ENCODE results near the gene FHIT. TPM values are rescaled to one million over a fixed set of nuclear protein-coding genes. Genes with fewer than 3 reads are reported as not detected.

Gene FHIT
- polyA plus RNA-seq, 1 donor: 5.5 TPM

DNA sequence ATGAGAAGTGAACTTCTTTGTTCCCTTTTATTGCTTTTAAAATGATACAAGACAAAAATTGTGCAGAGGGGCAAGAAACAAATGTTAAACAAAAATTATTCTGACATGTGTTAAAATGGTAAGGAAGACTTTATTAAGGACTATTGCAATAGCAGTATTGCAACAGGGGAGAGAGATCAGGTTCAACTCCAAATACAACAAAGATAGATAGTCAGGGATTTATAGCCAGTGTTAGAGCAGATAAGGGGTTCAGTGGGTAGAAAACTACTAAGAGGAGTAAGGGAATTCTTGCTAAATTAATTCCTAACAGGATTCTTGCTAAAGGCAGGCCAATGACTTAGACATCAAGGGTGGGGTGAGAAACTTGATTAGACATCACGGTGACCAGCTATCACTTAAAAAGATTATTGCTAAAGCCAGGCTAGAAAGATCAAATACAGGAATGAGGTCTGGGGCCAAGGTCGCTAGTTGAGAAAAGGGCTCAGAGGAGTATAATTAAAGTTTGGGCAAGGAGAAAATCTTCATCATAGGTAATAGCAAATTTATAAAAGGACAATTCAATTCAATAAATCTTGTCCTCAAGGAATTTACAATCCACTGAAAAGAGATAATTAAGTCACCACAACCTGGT lies 81.5 kb downstream of the FHIT start:
- no peak for DNase-seq

- DNase-seq: no peak
Observed at GRCh38 chr3:61168286-61168685, 83.0 kb downstream of the FHIT start.

DNA sequence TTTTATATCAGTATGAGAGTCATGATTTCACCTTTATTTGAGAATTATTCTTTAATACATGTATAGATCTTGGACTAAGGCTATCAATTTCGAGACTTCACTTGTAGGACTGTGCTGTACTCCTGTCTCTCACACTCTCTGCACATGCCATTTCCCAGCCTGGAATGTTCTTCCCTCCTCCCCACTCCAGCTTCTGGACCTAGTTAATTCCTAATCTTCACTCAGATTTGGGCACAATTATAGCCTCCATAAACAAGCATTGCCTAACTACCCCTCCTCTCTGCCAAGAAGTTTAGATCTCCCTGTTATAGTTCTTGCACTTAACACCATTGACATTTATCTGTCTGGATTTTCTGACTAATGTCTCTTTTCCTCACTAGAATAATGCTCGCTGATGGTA lies 88.3 kb downstream of the FHIT start:
- DNase-seq: no peak

DNA sequence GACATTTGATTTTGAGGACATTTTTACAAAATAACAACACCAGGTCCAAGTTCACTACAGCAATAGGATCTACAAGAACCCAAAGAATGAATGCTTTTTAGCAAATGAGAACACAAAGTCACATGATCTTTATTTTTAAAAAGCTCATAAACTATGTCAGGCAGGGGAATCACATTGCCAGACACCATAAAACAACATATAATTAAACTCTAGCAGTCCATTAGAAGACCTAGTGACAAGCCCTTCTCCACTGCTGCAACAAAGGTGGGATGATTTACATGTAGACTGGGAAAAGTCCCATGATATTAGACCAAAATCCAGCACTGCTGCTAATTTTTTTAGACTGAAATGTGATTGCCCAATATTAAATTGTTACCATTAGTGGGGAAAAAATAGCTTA lies 92.6 kb downstream of the FHIT start:
- no peak for DNase-seq

- no peak for DNase-seq
Observed at GRCh38 chr3:61158216-61158615, 93.0 kb downstream of the FHIT start.

DNA sequence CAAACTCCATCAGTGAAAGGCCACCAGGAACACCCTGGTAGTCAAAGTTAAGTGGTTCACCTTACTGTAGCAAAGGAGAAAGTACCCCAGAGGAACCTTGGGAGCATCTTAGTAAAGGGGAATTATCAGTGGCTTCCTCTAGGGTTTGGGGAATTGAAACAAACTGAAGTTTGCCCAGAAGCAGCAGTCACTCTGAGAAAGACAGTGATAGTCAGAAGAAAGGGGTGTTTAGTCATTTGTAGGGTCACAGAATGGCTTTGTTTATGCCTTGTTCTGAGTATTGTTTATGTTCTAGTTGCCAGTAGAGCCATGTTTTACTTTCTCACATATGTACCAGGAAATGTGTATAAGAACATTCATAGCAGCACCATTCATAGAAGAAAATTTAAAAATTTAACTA lies 93.8 kb downstream of the FHIT start:
- DNase-seq: no peak

- no peak for DNase-seq
Observed at GRCh38 chr3:61155701-61156292, 95.5 kb downstream of the FHIT start.

DNA sequence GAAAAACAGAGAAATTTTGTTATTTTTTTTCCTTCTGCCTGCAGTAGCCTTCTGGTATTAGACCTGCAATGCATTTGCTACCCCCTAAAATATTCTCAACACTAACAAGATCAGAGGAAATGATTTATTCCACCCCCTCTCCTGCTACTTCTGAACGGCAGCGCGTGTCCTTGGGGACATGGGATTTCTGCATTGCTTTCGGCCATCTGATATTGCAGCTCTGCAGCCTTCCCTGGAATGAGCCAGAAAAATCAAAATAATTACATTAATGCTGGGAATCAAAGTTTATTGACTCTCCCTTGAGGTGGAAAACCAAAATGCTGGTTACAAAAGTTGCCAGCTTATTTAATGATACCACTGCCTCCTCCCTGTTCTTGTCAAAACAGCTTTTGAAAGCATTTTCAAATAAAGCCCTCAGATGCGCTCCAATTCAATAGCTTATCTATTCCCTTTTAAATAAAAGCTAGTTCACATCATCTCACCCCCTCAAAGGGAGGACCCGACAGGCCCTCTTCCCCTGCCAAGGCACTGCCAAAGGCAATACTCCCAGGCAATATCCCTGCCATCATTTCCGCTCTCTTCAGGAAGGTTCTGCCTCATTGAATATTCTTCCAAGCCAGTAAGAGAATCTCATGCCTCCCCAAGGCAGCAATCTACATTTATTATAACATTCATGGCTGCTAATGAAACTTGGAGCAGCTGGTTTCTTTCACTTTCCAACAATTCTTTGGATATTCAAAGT lies 96.6 kb downstream of the FHIT start:
- no peak for DNase-seq

GRCh38 chr3:61152071-61152470 lies 99.2 kb downstream of the FHIT start:
- no peak for DNase-seq

GRCh38 chr3:61149236-61149635 lies 102.0 kb downstream of the FHIT start:
- DNase-seq: no peak

GRCh38 chr3:61146010-61146890 lies 105.0 kb downstream of the FHIT start:
- DNase-seq: no peak

DNA sequence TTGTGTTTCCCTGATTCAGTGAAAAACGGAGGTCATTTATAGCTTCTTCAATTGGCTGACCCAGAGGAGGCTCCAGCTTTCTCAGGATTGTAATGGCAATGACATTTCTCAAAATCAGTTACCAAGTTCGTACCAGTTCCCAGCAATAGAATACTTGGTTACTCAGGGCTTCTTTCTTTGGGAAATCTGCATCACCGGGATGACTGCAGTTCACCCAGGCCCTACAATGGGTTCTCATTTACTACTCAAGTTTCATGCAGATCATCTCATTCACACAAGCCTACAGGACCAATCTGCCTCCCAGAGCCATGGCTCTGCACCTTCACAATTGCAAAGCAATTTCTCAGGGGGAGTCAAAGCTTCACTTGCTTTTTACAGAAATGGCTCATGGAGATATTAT lies 109.6 kb downstream of the FHIT start:
- DNase-seq: no peak

DNA sequence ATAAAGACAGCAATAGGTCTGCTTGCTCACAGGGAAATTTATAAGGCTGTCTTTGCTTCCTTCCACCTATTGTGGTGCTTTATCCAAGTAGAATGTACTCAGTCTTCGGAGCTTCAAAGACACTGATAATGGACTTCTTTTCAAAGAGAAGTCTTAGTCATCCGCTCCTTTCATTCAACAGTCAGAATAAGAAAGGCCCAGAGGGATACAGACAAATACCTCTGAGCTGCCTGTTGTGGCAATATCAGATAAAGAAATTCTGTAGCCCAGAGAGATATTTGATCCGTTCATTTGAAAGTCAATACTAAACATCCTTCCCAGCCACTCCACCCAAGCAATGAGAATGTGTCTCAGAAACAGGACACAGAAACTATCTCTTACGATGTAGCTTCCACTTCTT lies 110.0 kb downstream of the FHIT start:
- DNase-seq: no peak

DNA sequence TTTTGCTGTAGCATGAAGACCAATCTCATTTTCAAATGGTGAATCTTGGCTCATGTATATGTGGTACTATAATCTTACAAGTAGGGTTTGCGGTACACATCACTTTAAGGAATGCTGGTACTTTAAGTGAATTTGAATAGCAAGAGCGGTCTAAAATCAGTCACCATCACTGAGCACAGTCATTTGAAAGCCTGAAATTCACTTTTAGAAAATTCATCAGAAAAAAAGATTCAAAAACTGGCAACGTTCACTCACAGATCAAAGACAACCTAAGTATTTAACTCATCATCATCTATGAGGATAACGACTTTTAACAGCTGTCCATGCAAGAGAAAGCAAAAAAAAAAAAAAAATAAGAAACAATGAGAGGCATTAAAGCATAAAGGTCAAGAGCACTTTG lies 111.6 kb downstream of the FHIT start:
- DNase-seq: no peak

DNA sequence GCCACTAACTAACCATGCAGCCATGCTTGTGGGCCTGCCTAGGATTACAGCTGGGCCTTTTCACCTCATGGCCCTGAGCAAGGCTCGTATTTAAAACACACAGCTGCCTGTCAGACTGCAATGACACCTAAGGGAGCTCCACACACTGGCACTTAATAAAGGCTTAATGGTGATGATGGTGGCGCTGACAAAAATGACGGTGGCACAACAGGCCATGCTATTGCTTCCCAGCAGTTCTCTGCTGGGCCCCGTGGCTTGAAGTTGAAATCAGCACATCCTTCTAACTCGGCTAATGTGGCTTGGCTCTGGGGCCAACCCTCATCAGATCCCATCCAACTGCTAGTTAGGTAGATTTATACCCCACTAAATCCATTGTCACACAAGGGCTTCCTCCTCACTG lies 112.9 kb downstream of the FHIT start:
- DNase-seq: no peak

DNA sequence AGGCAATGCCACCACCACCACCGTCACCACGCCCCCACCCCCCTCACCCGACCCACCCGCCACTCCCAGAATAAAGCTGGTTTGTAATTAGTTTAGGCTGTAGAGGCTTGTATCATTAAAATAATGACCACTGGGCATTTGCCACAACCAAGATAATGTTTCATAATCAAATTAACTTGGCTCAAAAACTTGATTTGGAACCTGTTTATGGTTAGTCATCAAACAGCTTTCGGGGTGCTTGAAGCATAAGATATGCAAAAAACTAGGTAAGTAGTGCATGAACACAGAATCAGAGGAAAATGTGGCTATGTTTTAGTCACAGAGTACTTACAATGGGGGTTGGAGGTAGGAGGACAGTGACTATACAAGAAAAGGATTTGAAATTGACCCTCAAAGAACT lies 115.1 kb downstream of the FHIT start:
- DNase-seq: no peak

DNA sequence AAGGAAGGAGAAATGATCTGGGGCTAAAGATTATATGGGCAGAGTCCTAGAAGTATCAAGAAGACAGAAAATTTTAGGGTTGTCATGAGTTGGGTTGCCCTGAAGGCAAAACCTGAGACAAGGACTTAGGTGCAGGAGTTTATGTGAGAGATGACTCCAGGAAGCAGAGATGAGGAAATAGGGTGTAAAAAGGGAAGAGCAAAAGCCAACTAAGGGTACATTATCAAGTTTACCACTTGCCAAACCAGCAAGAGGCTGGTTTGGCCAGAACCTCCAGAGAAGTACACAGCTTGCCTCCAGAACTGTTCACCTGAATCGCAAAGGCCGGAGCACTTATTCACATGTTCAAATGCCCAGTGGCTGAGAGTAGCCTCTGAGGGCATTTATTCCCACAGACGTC lies 116.7 kb downstream of the FHIT start:
- DNase-seq: no peak

- DNase-seq: no peak
Observed at GRCh38 chr3:61132062-61132461, 119.2 kb downstream of the FHIT start.

DNA sequence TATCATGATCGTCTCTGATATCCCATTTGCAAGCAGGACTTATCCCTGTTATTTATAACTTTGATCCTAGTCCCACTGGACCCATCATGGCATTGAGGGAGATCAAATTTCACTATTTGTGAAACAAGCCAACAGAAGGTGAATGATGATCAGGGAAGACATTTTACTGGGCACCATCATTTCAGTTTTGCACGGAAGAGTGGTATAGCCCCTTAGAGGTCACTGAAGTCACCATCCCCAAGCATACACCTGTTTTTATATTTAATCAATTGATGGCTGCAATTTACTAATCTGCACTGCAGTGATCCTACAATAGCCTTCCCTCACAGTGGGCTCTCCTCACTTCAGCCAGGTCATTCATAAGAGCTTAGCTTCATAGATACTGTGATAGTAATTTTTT lies 132.4 kb downstream of the FHIT start:
- DNase-seq: no peak

DNA sequence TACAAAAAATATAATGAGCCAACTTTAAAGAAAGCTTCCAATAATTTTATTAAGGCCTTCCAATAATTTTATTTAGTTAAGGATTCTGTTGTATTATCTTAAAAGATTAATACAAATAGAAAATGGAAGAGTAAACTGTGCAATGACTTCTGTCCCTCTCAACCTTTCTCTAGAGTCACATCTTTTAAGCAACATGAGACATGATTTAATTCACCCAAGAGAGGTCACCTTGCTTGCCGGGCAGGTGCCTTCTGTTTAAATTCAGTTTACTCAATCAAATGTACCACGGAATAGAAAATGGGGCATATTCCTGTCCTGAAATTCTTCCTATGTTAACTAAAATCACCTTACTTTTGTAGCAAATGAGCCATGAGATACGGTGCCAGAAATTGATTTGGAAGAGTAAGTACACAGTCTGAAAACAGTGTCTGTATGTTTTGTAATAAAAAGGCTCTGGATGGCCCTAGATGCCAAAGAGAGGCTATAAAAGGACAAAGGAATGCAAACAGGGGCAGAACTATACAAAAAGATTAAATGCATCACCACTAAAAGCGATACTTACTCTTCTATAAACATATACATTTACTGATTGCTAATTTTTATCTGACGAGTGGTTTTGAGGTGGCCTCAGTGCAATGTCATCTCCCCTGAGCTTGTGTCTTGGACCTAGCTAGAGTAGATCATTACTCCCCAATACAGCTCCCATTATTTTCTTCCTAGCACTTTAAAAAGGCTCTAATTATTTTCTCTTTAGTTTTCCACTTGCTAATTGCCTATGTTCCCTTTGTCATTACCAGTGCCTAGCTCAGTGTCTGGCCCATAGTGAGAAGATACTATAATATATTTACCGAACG lies 134.0 kb downstream of the FHIT start:
- no peak for DNase-seq

DNA sequence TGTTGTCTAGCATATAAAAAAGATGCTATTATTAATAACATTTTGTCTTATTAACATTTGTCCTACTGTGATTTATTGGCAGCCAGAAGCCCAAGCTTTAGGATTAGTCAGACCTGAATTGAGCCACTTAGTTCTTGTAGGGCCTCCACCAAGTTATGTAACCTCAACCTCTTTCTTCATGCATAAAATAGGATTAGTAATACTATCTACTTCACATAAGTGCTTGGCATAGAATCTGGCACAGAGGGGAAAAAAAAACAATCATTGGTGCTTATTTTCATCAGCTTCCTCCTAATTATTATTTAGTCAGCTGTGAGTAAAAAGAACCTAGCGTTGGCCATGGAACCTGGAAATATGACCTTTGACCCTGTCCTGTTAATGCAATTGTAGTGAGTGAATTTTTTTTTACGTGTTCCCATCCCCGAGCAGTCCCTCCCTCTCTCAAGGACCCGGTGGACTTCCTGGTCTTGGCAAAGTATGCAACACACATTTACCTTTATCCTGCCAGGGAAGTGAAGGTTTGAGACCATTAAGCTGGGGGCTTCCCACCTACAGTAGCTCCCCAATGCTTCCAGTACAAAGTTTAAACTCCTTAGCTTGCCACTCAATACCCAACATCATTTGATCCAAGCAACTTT lies 136.8 kb downstream of the FHIT start:
- DNase-seq: no peak

DNA sequence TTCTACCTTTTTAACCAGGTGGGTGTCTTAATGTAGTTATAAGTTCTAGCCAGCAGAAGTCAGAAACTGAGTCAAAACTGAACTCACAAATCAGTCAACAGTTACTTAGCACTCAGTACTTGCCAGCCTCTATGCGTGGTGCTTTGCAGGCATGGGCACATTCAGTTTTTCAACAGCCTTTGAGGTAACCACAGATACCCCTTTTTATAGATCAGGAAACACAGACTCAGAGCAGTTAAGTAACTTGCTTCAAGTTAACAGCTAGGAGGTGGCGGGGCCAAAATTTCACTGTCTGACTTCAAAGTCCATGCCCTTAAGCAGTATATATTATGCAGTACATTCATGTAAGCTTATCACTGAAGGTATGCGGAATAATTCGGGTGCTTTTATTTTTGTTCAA lies 139.4 kb downstream of the FHIT start:
- DNase-seq: no peak
